Measurements from ENCODE around the gene TTF2.
A peak's percentile ranks its signal among the peaks of the same experiment; 100 is the strongest.
"Not testable (repeated sequence)": the region's sequence is repeated elsewhere in the genome, so short reads cannot be mapped to it uniquely, and the experiment has no call there.

Gene TTF2

GRCh38 chr1:117094841-117095604 lies 34.9 kb downstream of the TTF2 start:
- DNase-seq: no peak

GRCh38 chr1:117096951-117097408 lies 36.9 kb downstream of the TTF2 start:
- no peak for DNase-seq

GRCh38 chr1:117097443-117097842 lies 37.3 kb downstream of the TTF2 start:
- DNase-seq: no peak

GRCh38 chr1:117098287-117098890 lies 38.3 kb downstream of the TTF2 start:
- DNase-seq: no peak

- no peak for DNase-seq
Measured at GRCh38 chr1:117101334-117101733, 41.2 kb downstream of the TTF2 start.

- DNase-seq: not testable (repeated sequence)
Measured at GRCh38 chr1:117101858-117102257, 41.7 kb downstream of the TTF2 start.

GRCh38 chr1:117104986-117105385 lies 44.9 kb downstream of the TTF2 start:
- no peak for DNase-seq

GRCh38 chr1:117105722-117106121 lies 45.6 kb downstream of the TTF2 start:
- DNase-seq: no peak

- no peak for DNase-seq
Measured at GRCh38 chr1:117106478-117106877, 46.4 kb downstream of the TTF2 start.

- no peak for DNase-seq
Measured at GRCh38 chr1:117107364-117107763, 47.2 kb downstream of the TTF2 start.

- DNase-seq: no peak
Measured at GRCh38 chr1:117110774-117111173, 50.6 kb downstream of the TTF2 start.

GRCh38 chr1:117112047-117112717 lies 52.1 kb downstream of the TTF2 start:
- DNase-seq: no peak

GRCh38 chr1:117113199-117113598 lies 53.1 kb downstream of the TTF2 start:
- no peak for DNase-seq

- DNase-seq: no peak
Measured at GRCh38 chr1:117114877-117115276, 54.8 kb downstream of the TTF2 start.

- no peak for DNase-seq
Measured at GRCh38 chr1:117116090-117116783, 56.1 kb downstream of the TTF2 start.

- no peak for DNase-seq
Measured at GRCh38 chr1:117116784-117117130, 56.6 kb downstream of the TTF2 start.

GRCh38 chr1:117117697-117118096 lies 57.6 kb downstream of the TTF2 start:
- no peak for DNase-seq

GRCh38 chr1:117118137-117118536 lies 58.0 kb downstream of the TTF2 start:
- no peak for DNase-seq

GRCh38 chr1:117119144-117119543 lies 59.0 kb downstream of the TTF2 start:
- DNase-seq: not testable (repeated sequence)

- DNase-seq: no peak
Measured at GRCh38 chr1:117120774-117121588, 60.9 kb downstream of the TTF2 start.

- DNase-seq: peak; percentile 90
Measured at GRCh38 chr1:117121589-117122329, 61.6 kb downstream of the TTF2 start, which contains the start of gene TRIM45. Gene TRIM45, minus strand, starts transcription at chr1:117121749. Its CDS starts 548 bp downstream, at chr1:117121201.

Data from activated CD8-positive, alpha-beta memory T cell treated with anti-CD3 and anti-CD28 coated beads, Interleukin-2, amount 50 U/mL, for 48 hours (primary cell).